HepG2 (cell line): ENCODE results near the gene MPC1. TPM values are rescaled to one million over a fixed set of nuclear protein-coding genes. Genes with fewer than 3 reads are reported as not detected.
A peak's percentile ranks its signal among the peaks of the same experiment; 100 is the strongest.

Experiments used
- ATAC-seq: fragments of 200-7000 bp; cut with Tn5 transposase; 3 replicates; pipeline ENCODE4 v1.9.1; 2020; ENCODE audit warnings: mild to moderate bottlenecking, moderate library complexity
- BruUV-seq: library from RNA; stranded (reverse); fragments of 400-500 nt; replicated peaks from 2 replicates; lab custom pipeline; 2021; lab: Mats Ljungman, UMichigan
- CTCF ChIA-PET: fragments of 300-600 bp; formaldehyde crosslinking; extraction: SDS; loops from one replicate; lab custom pipeline; 2021; ENCODE audit warnings: low total read pairs, inconsistent platforms, low intra/inter-chr PET ratio; lab: Yijun Ruan, JAX
- POLR2A ChIA-PET: fragments of 350-600 bp; sonication (Branson Sonifier 250); formaldehyde crosslinking; loops from one replicate; lab custom pipeline; 2020; ENCODE audit warnings: antibody characterized with exemption, inconsistent platforms; lab: Yijun Ruan, JAX
- DNase-seq: peaks from one replicate; pipeline ENCODE4 v3.0.0-alpha.2; 2015; ENCODE audit warnings: low spot score
- FAIRE-seq: peaks from 3 replicates; lab custom pipeline; 2011; peaks lifted over from hg19 to GRCh38; lab: Jason Lieb, UNC
- H2AFZ ChIP-seq: one replicate; pipeline ENCODE4 v1.6.1; 2011; ENCODE audit warnings: low read length, inconsistent platforms
- H3K27ac ChIP-seq: fragments of 300-600 bp; 3 replicates; pipeline ENCODE4 v1.8.0; 2011; ENCODE audit warnings: mixed run types, mild to moderate bottlenecking, mixed read lengths, low read length, inconsistent platforms; ENCODE audit not compliant: insufficient read depth; ENCODE audit errors: extremely low read length
- H3K27me3 ChIP-seq, 2 experiments: fragments of 200-600 bp in 1 of 2; 2 replicates in 1 of 2; 3 replicates in 1 of 2; pipeline versions ENCODE4 v1.6.0 to v1.8.0; 2011; ENCODE audit warnings: low read length in 2 of 2, mild to moderate bottlenecking in 2 of 2, moderate library complexity in 2 of 2, inconsistent platforms in 1 of 2; ENCODE audit not compliant: insufficient read depth in 2 of 2, control insufficient read depth in 1 of 2
- H3K36me3 ChIP-seq, 2 experiments: fragments of 200-600 bp in 1 of 2; replicated peaks in 1 of 2; 2 replicates in 1 of 2; 3 replicates in 1 of 2; pipeline versions ENCODE4 v1.5.1 to v1.8.0; 2011; ENCODE audit warnings: low read length in 2 of 2, inconsistent platforms in 1 of 2; ENCODE audit not compliant: insufficient read depth in 2 of 2, control insufficient read depth in 1 of 2
- H3K4me1 ChIP-seq: 2 replicates; pipeline ENCODE4 v1.5.1; 2012; ENCODE audit warnings: low read length, inconsistent platforms; ENCODE audit not compliant: insufficient read depth
- H3K4me2 ChIP-seq: 2 replicates; pipeline ENCODE4 v1.6.0; 2011; ENCODE audit warnings: low read depth, low read length, inconsistent platforms
- H3K4me3 ChIP-seq, 3 experiments: fragments of 200-600 bp in 1 of 3; sonication (generic), shearing (Covaris generic) in 1 of 3; replicated peaks in 1 of 3; 2 replicates each; pipeline ENCODE4 v1.5.1; 2011 to 2016; ENCODE audit warnings: low read length in 3 of 3, inconsistent platforms in 2 of 3, low read depth in 2 of 3, mild to moderate bottlenecking in 2 of 3, control low read depth in 1 of 3, mixed read lengths in 1 of 3; ENCODE audit not compliant: insufficient read depth in 1 of 3
- H3K79me2 ChIP-seq: one replicate; pipeline ENCODE4 v1.6.1; 2011; ENCODE audit warnings: low read length, inconsistent platforms; ENCODE audit not compliant: insufficient read depth
- H3K9ac ChIP-seq: 2 replicates; pipeline ENCODE4 v1.6.0; 2011; ENCODE audit warnings: mild to moderate bottlenecking, low read depth, low read length, inconsistent platforms; ENCODE audit not compliant: insufficient read depth
- H3K9me3 ChIP-seq: 2 replicates; pipeline ENCODE4 v1.5.1; 2012; ENCODE audit warnings: mild to moderate bottlenecking, low read length
- H4K20me1 ChIP-seq: 2 replicates; pipeline ENCODE4 v1.6.0; 2011; ENCODE audit warnings: inconsistent platforms, mild to moderate bottlenecking, low read length, moderate library complexity; ENCODE audit not compliant: insufficient read depth
- AGO1 ChIP-seq: fragments of 200-400 bp; formaldehyde crosslinking; IDR thresholded peaks from 2 replicates; pipeline ENCODE4 v1.6.1; 2017; ENCODE audit warnings: mild to moderate bottlenecking, low read depth, low read length, moderate library complexity; ENCODE audit not compliant: poor library complexity, severe bottlenecking
- RAD51 ChIP-seq: fragments of 450-650 bp; IDR thresholded peaks from 2 replicates; pipeline ENCODE4 v1.6.1; 2016; ENCODE audit warnings: borderline replicate concordance
- RARG ChIP-seq: sonication (generic); formaldehyde crosslinking; IDR thresholded peaks from 2 replicates; pipeline ENCODE4 v1.4.0; 2020; ENCODE audit warnings: low read depth, mild to moderate bottlenecking, missing genetic modification reagents
- TFE3 ChIP-seq: IDR thresholded peaks from 2 replicates; pipeline ENCODE4 v1.6.1; 2016
- USF2 ChIP-seq, 2 experiments: sonication (generic) in 1 of 2; formaldehyde crosslinking in 1 of 2; IDR thresholded peaks; 2 replicates each; pipeline versions ENCODE4 v1.5.1 to v1.6.1; 2011 to 2020; ENCODE audit warnings: borderline replicate concordance in 1 of 2, low read depth in 1 of 2, low read length in 1 of 2, mild to moderate bottlenecking in 1 of 2, missing genetic modification reagents in 1 of 2, moderate library complexity in 1 of 2
- ZNF136 ChIP-seq: sonication (generic); formaldehyde crosslinking; IDR thresholded peaks from 2 replicates; pipeline ENCODE4 v1.8.1; 2022; ENCODE audit warnings: low read depth, mild to moderate bottlenecking, moderate library complexity, missing genetic modification reagents
- ZNF672 ChIP-seq: sonication (generic); formaldehyde crosslinking; IDR thresholded peaks from 2 replicates; pipeline ENCODE4 v1.8.1; 2022; ENCODE audit warnings: missing genetic modification reagents
- WGBS: methylation state at CpG from one replicate; pipeline ENCODE4 v1.1.6; 2017; ENCODE audit warnings: low lambda C conversion rate; 5-methylcytosine and 5-hydroxymethylcytosine counted together
- in situ Hi-C: cut with HindIII; loops from 2 replicates; pipeline ENCODE4 v1.10.0; 2017; ENCODE audit warnings: low pct_unique_long_range_greater_than_20kb; ENCODE audit not compliant: extremely low pct_ligation_motif_present
- intact Hi-C: fragments of 100-400 bp; cut with micrococcal nuclease; formaldehyde crosslinking; loops from one replicate; pipeline ENCODE4 v1.10.0; 2022; ENCODE audit not compliant: unreplicated experiment
- polyA plus RNA-seq, 8 experiments: library from polyadenylated mRNA; depleted of rRNA in 3 of 8; stranded (reverse) in 7 of 8; unstranded in 1 of 8; fragments of >200 nt; fragmentation: Illumina TruSeq in 4 of 8; extraction: Trizol in 4 of 8; gene quantifications; 2 replicates each; pipeline versions ENCODE4 v1.2.1 to v1.2.3, GENCODE V29; 2011 to 2016; ENCODE audit warnings: low read depth in 4 of 8, missing spikeins in 1 of 8, mixed read lengths in 1 of 8; ENCODE audit not compliant: insufficient read depth in 1 of 8
- total RNA-seq, 5 experiments: library from RNA; depleted of rRNA; stranded (reverse); fragments of >200 nt; fragmentation: Illumina TruSeq; extraction: Trizol; gene quantifications; 2 replicates each; pipeline ENCODE4 v1.2.3, GENCODE V29; 2016; ENCODE audit warnings: low read depth in 1 of 5

MPC1 gene
- total and polyA plus RNA-seq, 2 of the 13 experiments (the other 11 are each of a cell fraction or from before 2014, with no cell fraction given): 189 to 214 TPM

- TF ChIP-seq TFE3 (CRISPR knock-in tag) (no peak), ZNF672 (CRISPR knock-in tag) (no peak), RARG (no peak)
Observed at GRCh38 chr6:166413491-166413951, 30.8 kb upstream of the MPC1 start (continued).

GRCh38 chr6:166412911-166413384 lies 30.2 kb upstream of the MPC1 start:
- H3K9me3 ChIP-seq: no peaks in the 10 kb centered on the region
- no peaks in the 10 kb centered on the region for H4K20me1 ChIP-seq
- in situ Hi-C loops: no loop called here
- 73% methylated on average over 2 of the region's 13 CpGs for WGBS
- H2AFZ ChIP-seq: no peak overlapping the region
- no peak overlapping the region for H3K4me3 ChIP-seq
- no peaks in the 10 kb centered on the region for H3K36me3 ChIP-seq
- TF ChIP-seq AGO1 (no peak), USF2 (IDR thresholded peaks at IDR 0.05; ENCODE audit: low read depth, low read length) (peak; percentile 41; the same call in 1 of the 2 replicates), USF2 (CRISPR knock-in tag; IDR thresholded peaks at IDR 0.05; ENCODE audit: borderline replicate concordance) (no peak), ZNF136 (CRISPR knock-in tag) (no peak), RAD51 (peak; percentile 86)
- TF ChIP-seq, all 625 proteins: peak for 2
- Histone ChIP-seq H3K4me2 (no peak overlapping the region), H3K4me1 (peaks cover 16% of the 10 kb centered on the region), H3K27me3 (peaks cover 6 to 29% of the 10 kb centered on the region in 2 experiments), H3K9ac (no peak overlapping the region), H3K27ac (no peak overlapping the region), H3K79me2 (no peaks in the 10 kb centered on the region)
- ATAC-seq: peak; percentile 40
- no TSS peak for BruUV-seq
- intact Hi-C loops: no loop called here
- CTCF ChIA-PET: no interaction called here
- no peak for DNase-seq
- no peak for FAIRE-seq
- POLR2A ChIA-PET: no interaction called here
